NCI-H187 (cell line): ENCODE results near the gene CTXN3.
"Not testable (repeated sequence)": the region's sequence is repeated elsewhere in the genome, so short reads cannot be mapped to it uniquely, and the experiment has no call there.

Source experiments
- DNase-seq, 2 experiments: peaks; one replicate each; lab custom pipeline; 2025; lab: John Stamatoyannopoulos, UW

Gene CTXN3

DNA sequence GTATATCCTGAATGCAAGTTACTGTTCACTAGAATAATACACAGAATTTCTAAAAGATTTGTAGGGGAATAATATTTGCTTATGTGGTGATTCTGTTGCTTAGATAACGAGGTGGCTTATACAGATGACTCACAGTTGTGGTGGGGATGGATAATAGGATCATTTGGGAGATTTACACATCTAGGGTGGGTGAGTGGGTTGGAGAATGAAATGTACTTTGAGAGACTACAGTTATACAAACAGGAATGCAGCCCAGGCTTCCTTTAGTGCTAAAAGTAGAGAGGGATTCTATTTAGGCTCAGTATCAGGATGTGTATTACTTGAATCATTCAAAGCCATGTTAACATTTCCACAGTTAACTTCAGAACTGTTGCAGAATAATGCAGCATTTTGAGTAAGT is 1.8 kb downstream of the CTXN3 start:
- DNase-seq, result no peak

DNA sequence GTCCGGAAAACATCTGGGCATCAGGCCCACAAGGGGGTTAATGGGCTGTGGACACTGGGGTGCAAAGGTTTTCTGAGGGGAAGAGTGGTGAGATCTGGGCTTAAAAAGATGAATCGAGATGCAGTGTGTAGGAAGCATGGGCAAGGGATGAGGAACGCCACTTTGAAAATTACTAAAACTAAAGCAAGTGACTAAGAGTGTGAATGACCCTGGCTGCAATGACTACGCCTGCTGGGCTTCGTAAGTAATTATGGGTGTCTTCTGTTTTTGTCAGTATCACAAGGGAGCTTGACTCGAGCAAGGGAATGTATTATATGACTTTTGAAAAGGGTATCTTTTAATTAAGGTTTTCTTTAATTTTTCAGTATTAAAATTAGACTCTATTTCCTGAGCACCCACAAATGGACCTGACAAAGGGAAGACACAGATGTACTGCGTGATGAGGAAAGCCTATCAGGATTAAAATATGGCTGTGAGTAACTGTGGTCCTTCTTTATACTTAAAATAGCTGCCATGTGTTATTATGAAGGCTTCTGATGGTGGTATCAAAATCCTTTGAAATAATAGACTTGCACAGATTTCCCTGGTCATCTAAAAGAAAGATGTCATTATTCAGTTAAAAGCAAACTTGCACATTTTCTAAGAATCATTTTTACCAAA is 4.2 kb downstream of the CTXN3 start:
- DNase-seq, result no peak

DNA sequence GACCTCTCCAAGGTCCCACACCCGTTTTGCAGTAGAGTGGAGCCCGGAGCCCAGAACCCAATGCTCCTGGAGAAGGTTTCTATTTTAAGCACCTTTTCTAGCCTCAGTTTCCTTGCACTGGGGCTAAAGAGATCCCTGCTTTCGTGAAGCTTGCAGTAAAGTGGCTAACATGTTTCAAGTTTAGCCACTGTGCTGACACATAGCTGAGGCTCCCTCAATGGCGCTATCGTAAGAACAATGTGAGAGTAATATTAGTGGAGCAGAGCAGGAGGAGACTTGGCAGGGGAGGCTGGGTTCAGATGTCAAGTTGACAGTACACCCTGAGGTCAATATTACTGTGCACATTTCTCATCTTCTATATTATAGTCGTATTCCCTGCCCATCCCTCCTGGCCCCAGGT is 7.9 kb downstream of the CTXN3 start:
- DNase-seq, result no peak

DNA sequence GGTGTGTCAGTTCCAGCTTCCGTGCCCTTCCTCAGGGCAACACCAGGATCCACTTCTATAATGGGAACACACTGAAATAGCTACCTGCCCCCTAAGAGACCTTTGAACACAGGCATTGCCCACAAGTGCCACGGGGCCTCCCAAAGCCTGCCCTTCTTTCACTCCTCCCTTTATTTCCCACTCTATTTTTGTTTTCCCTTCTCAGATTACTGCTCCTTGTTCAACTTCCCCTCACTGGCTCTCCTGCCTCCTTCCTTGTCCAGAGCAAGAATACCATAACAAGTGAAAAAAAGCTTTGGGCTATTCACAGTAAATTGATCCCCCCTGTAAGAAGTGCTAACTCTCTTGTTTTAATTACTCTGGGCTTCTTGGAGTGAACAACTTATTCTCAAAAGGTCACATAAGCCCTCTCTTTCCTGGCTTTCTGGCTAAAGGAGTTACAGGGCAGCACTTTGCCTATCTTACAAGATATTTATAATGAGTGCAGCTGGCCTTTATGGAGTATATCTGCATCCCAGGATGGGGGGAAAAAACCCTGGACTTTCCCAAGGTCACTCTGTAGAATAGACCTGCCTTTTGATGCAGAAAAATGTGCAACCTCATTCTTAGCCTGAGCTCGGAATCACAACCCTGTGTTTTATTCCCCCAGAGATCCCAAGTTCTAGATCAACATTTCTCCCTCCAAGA is 11.3 kb downstream of the CTXN3 start:
- no peak for DNase-seq

DNA sequence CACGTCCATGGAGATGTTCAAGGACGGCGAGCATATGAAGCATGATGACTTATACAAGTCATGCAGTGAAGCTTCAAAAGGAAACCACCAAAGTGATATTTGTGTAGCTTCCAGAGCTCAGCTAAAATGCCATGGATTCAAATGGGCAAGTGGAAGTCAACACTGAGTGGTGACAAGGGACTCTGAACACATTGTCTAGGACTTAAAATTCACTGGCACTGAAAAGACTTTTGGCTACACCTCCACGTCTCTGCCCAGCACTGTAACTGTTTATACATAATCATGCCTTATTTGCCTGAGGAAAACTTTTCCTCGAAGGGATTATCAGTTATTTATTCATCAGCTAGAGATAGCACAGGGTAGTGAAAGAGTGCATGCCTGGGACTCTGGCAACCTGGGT is 15.2 kb downstream of the CTXN3 start:
- no peak for DNase-seq

DNA sequence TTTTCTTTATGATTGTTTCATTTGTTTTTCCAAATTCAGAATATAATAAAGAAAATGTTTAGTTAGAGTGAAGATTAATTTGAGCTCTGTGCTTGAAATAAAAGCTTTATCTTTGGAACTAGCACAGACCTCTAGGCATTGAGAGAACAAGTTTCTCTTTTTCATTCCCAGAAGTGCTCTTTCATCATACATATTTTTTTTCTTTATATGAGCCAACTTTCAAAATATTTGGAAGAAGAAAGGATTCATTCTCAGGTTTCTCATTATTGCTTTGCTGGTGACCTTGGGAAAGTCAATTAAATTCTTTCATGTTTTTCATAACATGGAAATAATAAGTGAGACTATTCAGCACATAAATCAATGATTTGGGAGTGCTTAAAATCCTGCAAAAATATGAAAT is 16.8 kb downstream of the CTXN3 start:
- DNase-seq, result no peak

DNA sequence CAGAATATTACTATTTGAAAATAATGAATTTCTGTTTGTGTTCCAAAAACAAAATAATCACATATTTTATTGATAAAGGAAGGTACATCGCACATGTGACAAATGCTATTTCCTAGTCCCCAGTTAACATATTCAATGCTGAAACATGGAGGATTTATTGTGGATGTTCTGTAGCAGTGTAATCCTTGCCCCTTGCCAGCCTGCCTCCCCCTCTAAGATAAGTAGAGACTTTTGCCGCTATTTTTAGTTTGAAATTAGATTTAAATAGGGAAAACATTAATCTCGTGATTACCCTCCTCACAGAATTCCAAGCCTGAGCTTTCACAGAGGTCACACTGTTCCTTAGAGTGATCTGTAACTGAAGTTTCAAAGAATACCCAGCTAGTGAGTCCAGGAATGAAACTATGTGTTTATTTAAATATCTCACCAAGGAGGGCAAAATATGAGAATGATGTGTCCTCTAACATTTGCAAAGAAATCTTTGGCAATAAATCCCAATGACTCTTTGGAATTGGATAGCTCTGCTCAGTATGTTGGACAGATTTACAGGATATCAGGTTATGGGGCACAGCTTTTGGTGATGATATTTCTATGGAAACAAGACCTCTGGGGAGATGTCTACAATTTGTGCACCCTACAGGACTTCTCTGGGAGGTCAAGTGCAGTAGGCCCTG is 17.3 kb downstream of the CTXN3 start:
- DNase-seq, result no peak

DNA sequence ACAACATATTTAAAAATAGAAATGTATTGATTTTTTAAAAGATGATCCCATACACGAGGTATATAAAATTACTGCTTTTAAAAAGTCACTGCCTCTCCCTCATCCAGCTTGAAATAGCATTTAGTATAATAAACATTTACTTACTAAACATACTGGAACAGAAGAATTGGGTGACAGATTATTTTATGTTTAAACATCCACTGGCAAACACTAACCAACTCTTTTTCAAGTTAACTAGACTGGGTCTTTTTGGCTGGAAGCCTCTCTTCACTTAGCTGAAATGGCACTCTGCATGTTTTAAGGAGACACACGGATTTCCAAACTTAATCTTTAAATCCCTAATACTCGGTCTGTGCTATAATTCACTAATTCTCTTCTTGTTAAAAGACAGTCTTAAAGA is 19.0 kb downstream of the CTXN3 start:
- DNase-seq, result no peak

DNA sequence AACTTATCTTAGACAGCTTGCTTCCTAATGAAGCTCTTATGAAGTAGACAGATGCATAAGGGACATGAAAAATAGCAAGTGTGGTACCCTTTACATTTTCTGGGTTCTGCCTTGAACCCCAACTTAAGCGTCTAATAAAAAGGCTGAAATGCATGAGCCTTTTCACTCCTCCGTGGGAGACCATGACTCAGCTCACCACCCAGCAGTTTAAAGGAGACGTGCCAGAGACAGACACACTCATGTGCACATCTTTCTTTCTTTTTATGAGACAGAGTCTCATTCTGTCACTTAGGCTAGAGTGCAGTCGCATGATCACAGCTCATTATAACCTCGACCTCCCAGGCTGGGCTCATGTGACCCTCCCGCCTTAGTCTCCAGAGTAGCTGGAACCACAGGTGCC is 22.3 kb downstream of the CTXN3 start:
- DNase-seq, result no peak

DNA sequence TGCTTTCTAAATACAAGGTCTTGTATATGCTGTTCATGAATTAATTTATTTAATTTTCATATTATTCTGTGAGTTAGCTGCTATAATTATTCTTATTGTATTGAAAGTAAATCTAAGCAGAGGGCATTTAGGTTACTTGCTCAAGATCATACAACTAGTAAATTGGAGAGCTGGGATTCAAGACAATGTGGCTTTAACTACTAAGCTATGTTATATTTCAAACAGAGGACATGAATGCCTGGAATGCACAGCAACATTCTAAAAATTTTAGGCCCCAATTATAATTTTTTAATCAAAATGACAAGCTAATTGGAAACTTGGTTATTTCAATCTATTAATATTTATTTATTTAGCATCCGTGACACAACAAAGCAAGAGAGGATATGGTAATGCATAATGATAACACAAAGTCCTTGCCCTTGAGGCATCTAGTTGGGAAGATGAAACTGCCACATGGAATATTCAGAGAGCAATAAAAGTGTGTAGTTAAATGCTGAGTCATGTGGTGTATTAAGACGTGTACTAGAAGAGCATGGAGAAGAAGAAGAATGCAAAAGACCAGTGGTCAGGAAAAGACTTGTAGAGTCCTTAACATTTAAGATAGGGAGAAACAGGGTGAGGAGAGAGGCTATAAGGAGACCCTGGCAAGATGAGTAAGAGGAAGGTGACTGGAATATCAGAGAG is 24.4 kb downstream of the CTXN3 start:
- no peak for DNase-seq

DNA sequence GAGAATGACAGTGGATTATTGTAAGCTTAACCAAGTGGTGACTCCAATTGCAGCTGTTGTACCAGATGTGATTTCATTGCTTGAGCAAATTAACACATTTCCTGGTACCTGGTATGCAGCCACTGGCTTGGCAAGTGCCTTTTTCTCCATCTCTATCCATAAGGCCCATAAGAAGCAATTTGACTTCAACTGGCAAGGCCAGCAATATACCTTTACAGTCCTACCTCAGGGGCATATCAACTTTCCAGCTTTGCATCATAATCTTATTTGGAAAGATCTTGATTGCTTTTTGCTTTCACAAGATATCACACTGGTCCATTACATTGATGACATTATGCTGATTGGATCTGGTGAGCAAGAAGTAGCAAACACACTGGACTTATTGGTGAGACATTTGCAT is 28.1 kb downstream of the CTXN3 start:
- not testable (repeated sequence) for DNase-seq

DNA sequence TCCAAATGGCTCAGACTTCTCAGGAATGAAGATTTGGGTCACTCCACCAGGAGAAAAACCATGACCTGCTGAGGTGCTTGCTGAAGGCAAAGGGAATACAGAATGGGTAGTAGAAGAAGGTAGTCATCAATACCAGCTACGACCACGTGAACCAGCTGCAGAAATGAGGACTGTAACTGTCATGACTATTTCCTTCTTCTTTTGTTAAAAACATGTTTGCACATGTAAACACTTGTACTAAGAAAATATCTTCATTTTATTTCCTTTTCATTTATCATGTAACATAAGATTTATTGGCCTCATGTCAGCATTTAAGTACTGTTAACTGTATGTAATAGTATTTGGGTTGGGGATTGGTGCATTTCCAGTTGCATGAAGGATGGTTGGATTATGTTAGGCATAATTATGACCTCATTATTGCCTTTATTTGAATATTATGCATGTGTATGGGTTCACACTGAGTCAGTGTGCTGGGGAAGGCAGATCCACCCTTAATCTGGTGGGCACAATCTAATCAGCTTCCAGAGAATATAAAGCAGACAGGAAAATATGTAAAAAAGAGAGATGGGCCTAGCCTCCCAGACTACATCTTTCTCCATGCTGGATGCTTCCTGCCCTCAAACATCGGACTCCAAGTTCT is 30.9 kb downstream of the CTXN3 start:
- not testable (repeated sequence) for DNase-seq

DNA sequence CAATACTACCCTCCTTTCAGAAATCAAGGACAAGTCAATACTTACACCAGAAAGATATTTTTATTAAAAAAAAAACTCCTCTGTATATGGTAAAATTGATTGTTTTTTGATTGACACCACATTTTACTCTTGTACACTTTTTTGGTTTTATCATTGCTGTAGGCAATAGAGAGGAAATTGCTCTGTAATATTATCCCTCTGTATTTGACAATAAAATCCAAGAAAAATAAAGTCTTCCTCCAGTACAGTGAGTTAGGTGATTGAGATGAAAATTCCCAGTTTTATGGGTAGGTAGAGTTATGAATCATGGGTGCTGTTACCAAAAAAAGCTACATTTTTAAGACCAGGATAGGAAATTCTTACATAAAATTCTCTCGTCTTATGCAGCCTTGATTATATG is 31.7 kb downstream of the CTXN3 start:
- no peak for DNase-seq

DNA sequence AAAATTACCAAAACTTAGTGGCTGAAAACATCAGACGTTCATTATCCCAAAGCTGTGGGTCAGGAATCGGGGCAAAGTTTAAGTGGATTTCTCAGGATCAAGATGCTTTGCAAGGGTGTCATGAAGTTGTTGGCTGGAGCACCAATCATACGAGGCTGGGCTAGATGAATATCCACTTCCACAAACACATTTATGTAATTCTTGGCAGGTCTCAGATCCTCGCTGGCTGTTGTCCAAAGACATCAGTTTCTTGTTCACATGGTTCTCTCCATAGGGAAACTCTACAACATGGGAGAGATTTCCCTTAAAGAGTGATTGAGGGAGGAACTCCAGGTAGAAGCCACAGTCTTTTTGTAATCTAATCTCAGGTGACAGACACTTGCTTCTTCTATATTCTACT is 34.1 kb downstream of the CTXN3 start:
- DNase-seq, result no peak

DNA sequence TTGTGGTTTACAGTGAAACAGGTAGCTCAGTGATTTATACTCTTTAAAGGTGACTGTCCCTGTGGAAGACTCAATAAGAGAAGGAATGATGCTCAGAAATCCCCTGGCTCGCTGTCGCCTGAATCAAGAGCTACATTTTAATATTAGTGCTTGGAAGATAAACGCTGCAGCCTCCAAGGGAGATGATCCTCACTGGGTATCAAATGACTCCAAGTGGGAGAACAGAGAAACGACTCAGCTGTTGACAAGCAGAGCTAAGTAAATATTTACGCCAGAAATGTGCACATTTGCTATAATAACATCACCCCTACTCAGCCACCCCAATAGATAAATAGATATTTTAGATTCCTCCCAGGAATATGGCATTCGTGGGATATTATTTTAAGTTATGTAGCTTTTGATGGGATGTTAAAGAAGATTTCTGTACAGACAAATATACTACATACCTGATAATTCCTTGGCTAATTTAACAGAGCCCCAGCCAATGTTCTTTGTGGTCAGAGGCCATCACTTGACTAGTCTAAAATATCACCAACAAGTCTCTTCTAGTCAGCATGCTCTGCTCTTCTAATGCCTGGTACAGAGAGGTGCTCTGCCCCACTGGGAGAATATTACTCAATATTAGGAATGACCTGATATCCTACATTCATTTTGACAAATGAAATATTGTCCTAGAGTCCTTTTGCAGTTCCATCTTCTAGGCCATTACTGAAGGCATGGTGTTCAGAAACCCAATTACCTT is 36.0 kb downstream of the CTXN3 start:
- no peak for DNase-seq

DNA sequence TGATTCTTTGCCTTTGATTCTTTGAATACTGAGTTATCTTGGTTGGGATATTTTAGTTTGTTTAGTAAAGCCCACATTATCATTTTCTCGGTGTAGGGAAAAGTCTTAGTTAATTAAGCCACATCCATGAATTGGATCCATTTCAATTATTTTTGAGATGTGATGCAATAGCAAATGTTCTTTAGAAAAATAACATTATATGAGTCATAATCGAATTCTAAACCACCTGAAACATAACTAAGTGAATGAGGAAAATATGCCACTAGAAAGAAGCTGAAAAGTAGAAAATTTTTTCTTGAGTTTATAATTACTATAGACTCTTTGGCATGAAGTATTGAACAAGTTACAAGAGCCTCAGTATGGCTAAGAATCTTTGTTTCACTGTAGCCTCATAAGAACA is 36.8 kb downstream of the CTXN3 start:
- DNase-seq, result no peak

DNA sequence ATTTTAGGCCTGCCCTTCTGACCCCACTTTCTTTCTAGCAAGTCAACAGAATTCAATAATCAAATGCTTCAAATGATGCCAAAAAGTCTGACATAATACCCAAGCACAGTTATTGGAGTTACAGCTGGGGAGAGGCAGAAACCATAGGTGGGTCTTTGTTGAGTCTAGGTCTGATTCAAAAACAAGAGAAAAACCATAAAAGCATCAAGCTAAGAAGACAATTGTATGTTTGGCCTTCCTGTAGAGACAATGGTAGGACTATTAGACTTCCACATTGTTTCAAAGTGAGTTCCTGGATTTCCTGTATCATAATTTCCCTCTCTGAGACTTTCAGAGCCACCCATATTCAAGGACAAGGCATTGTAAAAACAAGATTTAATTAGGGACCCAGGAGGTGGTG is 37.5 kb downstream of the CTXN3 start:
- no peak for DNase-seq

DNA sequence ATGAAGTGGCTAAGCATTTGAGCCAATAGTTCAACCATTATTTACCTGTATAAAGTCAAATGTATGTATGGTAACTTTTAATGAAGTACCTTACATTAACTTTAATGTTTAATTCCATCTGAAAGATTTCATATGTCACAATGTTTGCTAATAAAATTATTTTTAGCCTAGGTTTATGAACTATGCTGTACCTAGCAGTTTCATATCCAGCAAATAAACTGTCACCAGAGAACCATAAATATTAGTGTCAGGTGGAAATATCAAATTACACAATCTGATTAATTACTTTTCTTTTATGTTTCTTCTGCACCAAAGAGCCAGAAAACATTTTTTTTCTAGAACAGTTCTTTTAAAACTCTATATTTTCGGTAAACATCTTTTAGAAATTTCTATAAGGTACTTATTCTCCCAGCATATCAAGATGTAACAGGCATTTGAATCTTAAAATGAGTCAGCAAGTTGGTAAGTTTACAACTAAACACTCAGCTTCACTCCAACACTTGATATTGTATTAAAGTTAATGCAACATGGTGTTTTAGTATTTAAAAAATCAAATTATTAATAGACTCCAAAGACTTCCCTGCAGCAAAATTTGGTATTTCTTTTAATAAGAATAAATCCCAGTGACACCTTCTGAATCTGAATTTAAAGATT is 45.8 kb downstream of the CTXN3 start:
- DNase-seq, result no peak

DNA sequence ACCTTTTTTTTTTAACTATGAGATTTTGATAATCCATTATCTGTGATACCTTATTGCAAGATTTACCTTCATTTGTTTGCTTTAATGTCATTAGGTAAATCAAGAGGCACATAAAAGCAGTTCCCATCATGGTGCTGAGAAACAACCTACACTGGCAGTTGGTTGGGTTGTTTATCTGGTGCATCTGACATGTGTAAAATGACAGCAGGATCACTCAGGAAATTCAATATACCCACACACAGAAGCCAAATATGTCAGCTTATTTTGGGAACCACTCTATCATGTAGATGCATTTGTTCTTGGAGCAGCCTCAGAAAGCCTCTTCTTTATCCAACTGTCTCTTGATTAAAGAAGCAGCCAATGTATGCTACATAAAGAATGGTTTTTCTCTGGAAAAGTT is 46.5 kb downstream of the CTXN3 start:
- no peak for DNase-seq

DNA sequence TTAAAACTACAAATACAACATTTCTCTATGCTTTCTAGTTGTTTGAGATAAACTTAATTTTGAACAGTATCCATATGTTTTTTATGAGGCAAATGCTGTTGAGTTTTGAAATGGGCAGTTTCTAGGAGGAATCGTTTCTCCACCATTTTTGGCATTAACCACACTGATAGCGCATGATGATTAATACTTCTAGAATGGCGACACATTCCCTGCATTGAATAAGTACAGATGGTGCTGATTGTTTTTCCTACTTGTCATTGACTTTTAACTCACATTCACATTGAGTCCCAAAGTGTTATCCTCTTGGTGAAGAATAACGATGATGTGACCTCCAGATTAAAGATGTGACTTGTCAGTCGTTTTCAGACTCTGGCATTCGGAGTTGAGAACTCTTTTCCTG is 47.8 kb downstream of the CTXN3 start:
- no peak for DNase-seq

DNA sequence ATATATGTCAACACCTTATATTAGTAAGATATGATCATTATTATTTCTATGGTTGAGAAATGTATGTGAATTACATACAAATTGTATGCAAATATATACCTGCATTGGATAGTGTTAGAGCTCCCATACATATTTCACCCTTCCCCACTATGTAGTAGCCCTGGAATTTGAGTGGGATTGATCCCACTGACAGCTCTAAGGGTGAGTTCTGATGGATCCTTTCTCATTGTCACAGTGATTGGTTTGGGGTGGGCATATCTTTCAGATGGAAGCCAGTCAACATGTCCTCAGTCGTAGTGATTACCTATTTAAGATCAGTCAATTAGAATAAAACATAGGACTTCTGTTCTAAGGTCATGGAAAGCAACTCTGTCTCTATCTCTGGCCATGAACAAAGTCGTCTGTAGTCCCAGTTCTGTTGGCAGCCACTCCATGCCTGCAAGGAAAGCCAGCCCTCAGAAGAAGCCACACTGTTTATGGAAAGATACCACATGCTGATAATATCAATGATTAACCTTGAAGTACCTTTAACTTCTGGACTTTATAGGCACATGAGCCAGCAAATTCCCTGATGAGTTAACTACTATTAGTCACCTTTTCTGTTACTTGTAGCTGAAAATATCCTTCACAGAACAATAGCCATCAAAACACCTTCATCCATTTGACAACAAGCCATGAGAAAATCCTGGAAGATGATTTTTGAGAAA is 49.2 kb downstream of the CTXN3 start:
- no peak for DNase-seq
